Breast epithelium (tissue), 3 donors: Measurements from ENCODE around the gene SYNM.

Source experiments
- POLR2A ChIP-seq: fragments of 450-650 bp; IDR thresholded peaks from one replicate; pipeline ENCODE4 v1.6.1; 2016; ENCODE audit warnings: antibody characterized with exemption, mild to moderate bottlenecking, moderate library complexity
- POLR2AphosphoS5 ChIP-seq, 3 donors: sonication (generic); formaldehyde crosslinking; IDR thresholded peaks; one replicate each; pipeline ENCODE4 v1.6.1; 2017; ENCODE audit warnings: antibody characterized with exemption in 3 of 3
- TF ChIP-seq, protein P1 (sequence below), 3 donors: fragments of 450-650 bp; IDR thresholded peaks; one replicate each; pipeline ENCODE4 v1.5.1; 2016 to 2017; ENCODE audit warnings: antibody characterized with exemption in 3 of 3, mild to moderate bottlenecking in 3 of 3, moderate library complexity in 3 of 3

GRCh38 chr15:99103279-99103678 lies 1.6 kb upstream of the SYNM start:
- no peak for TF ChIP-seq POLR2AphosphoS5 (IDR thresholded peaks at IDR 0.05)
- no peak for TF ChIP-seq POLR2A
- TF ChIP-seq, protein P1, sequence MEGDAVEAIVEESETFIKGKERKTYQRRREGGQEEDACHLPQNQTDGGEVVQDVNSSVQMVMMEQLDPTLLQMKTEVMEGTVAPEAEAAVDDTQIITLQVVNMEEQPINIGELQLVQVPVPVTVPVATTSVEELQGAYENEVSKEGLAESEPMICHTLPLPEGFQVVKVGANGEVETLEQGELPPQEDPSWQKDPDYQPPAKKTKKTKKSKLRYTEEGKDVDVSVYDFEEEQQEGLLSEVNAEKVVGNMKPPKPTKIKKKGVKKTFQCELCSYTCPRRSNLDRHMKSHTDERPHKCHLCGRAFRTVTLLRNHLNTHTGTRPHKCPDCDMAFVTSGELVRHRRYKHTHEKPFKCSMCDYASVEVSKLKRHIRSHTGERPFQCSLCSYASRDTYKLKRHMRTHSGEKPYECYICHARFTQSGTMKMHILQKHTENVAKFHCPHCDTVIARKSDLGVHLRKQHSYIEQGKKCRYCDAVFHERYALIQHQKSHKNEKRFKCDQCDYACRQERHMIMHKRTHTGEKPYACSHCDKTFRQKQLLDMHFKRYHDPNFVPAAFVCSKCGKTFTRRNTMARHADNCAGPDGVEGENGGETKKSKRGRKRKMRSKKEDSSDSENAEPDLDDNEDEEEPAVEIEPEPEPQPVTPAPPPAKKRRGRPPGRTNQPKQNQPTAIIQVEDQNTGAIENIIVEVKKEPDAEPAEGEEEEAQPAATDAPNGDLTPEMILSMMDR (IDR thresholded peaks at IDR 0.05) = no peak
